ENCODE results near the gene NCAM2. TPM values are rescaled to one million over a fixed set of nuclear protein-coding genes. Genes with fewer than 3 reads are reported as not detected.

NCAM2 gene
- total RNA-seq, 2 experiments from 2014 or later: not detected

GRCh38 chr21:21000591-21001175, 2.5 kb downstream of the NCAM2 start:
- Mint-ChIP-seq H3K36me3 (ENCODE audit: low read depth) (no peaks in the 10 kb centered on the region), H3K9me3 (no peaks in the 10 kb centered on the region), H3K27ac (no peak overlapping the region), H3K27me3 (ENCODE audit: low read depth) (peaks cover 34% of the 10 kb centered on the region), H3K4me3 (no peak overlapping the region), H3K4me1 (ENCODE audit: low read depth) (peaks cover 12% of the 10 kb centered on the region)
- CTCF ChIA-PET: interaction anchor here (0.9 to 1.0 kb wide), 2 partner anchors 33 to 921 kb away, joined by 3 to 5 read pairs; no protein-coding TSS in a partner anchor
- DNase-seq: no peak
- intact Hi-C loops (cut with micrococcal nuclease): loop anchor here (10.0 kb wide), 1 partner anchor 374 kb away; no protein-coding TSS in a partner anchor

- intact Hi-C loops (cut with micrococcal nuclease): loop anchor here (10.0 kb wide), 1 partner anchor 373 kb away; no protein-coding TSS in a partner anchor
- CTCF ChIA-PET: no interaction called here
- peaks cover 12% of the 10 kb centered on the region for H3K4me1 Mint-ChIP-seq (ENCODE audit: low read depth)
Observed at GRCh38 chr21:21001591-21002100, 3.4 kb downstream of the NCAM2 start.

GRCh38 chr21:21002153-21002552, 3.9 kb downstream of the NCAM2 start:
- CTCF ChIA-PET: interaction anchor here (0.6 kb wide), 1 partner anchor 112 kb away, joined by 5 read pairs; no protein-coding TSS in a partner anchor
- no peak for DNase-seq
- H3K27me3 Mint-ChIP-seq (ENCODE audit: low read depth): peaks cover 32% of the 10 kb centered on the region
- intact Hi-C loops (cut with micrococcal nuclease): loop anchor here (10.0 kb wide), 1 partner anchor 373 kb away; no protein-coding TSS in a partner anchor
- no peak overlapping the region for H3K27ac Mint-ChIP-seq
- H3K4me1 Mint-ChIP-seq (ENCODE audit: low read depth): peaks cover 10% of the 10 kb centered on the region
- no peaks in the 10 kb centered on the region for H3K9me3 Mint-ChIP-seq
- no peak overlapping the region for H3K4me3 Mint-ChIP-seq
- H3K36me3 Mint-ChIP-seq (ENCODE audit: low read depth): no peaks in the 10 kb centered on the region

More at GRCh38 chr21:21001591-21002100, 3.4 kb downstream of the NCAM2 start:
- Mint-ChIP-seq H3K27me3 (ENCODE audit: low read depth) (peaks cover 36% of the 10 kb centered on the region), H3K4me3 (no peak overlapping the region), H3K36me3 (ENCODE audit: low read depth) (no peaks in the 10 kb centered on the region), H3K27ac (no peak overlapping the region), H3K9me3 (no peaks in the 10 kb centered on the region)
- DNase-seq: no peak

GRCh38 chr21:21003701-21004100, 5.5 kb downstream of the NCAM2 start:
- no peak for DNase-seq
- H3K9me3 Mint-ChIP-seq: no peaks in the 10 kb centered on the region
- CTCF ChIA-PET: interaction anchor here (0.6 to 1.6 kb wide), 3 partner anchors 11 to 1788 kb away, joined by 3 to 4 read pairs (median 3); no protein-coding TSS in a partner anchor
- intact Hi-C loops (cut with micrococcal nuclease): loop anchor here (1.0 to 10.0 kb wide), 3 partner anchors 98 to 1789 kb away; no protein-coding TSS in a partner anchor
- H3K27ac Mint-ChIP-seq: no peak overlapping the region
- H3K36me3 Mint-ChIP-seq (ENCODE audit: low read depth): no peaks in the 10 kb centered on the region
- no peak overlapping the region for H3K4me3 Mint-ChIP-seq
- peaks cover 3% of the 10 kb centered on the region for H3K4me1 Mint-ChIP-seq (ENCODE audit: low read depth)
- peaks cover 26% of the 10 kb centered on the region for H3K27me3 Mint-ChIP-seq (ENCODE audit: low read depth)

GRCh38 chr21:21007606-21008005, 9.4 kb downstream of the NCAM2 start:
- H3K9me3 Mint-ChIP-seq: no peaks in the 10 kb centered on the region
- H3K4me1 Mint-ChIP-seq (ENCODE audit: low read depth): no peaks in the 10 kb centered on the region
- DNase-seq: no peak
- H3K27ac Mint-ChIP-seq: no peak overlapping the region
- CTCF ChIA-PET: no interaction called here
- intact Hi-C loops (cut with micrococcal nuclease): loop anchor here (10.0 kb wide), 1 partner anchor 367 kb away; no protein-coding TSS in a partner anchor
- peaks cover 6% of the 10 kb centered on the region for H3K27me3 Mint-ChIP-seq (ENCODE audit: low read depth)
- H3K36me3 Mint-ChIP-seq (ENCODE audit: low read depth): no peaks in the 10 kb centered on the region
- no peak overlapping the region for H3K4me3 Mint-ChIP-seq

- H3K36me3 Mint-ChIP-seq (ENCODE audit: low read depth): no peaks in the 10 kb centered on the region
- H3K27me3 Mint-ChIP-seq (ENCODE audit: low read depth): peaks cover 2% of the 10 kb centered on the region
- CTCF ChIA-PET: interaction anchor here (0.7 kb wide), 1 partner anchor 11 kb away, joined by 4 read pairs; no protein-coding TSS in a partner anchor
- no peak overlapping the region for H3K4me3 Mint-ChIP-seq
- H3K27ac Mint-ChIP-seq: no peak overlapping the region
- no peaks in the 10 kb centered on the region for H3K4me1 Mint-ChIP-seq (ENCODE audit: low read depth)
- intact Hi-C loops (cut with micrococcal nuclease): no loop called here
- no peaks in the 10 kb centered on the region for H3K9me3 Mint-ChIP-seq
- DNase-seq: no peak
Observed at GRCh38 chr21:21010228-21010627, 12.0 kb downstream of the NCAM2 start.

- Mint-ChIP-seq H3K36me3 (ENCODE audit: low read depth) (no peaks in the 10 kb centered on the region), H3K4me1 (ENCODE audit: low read depth) (no peaks in the 10 kb centered on the region), H3K9me3 (no peaks in the 10 kb centered on the region), H3K27ac (no peak overlapping the region), H3K4me3 (no peak overlapping the region), H3K27me3 (ENCODE audit: low read depth) (peaks cover 2% of the 10 kb centered on the region)
- intact Hi-C loops (cut with micrococcal nuclease): no loop called here
- no peak for DNase-seq
- CTCF ChIA-PET: interaction anchor here (0.7 kb wide), 1 partner anchor 12 kb away, joined by 4 read pairs; no protein-coding TSS in a partner anchor
Observed at GRCh38 chr21:21010698-21011097, 12.5 kb downstream of the NCAM2 start.

GRCh38 chr21:21018821-21019220, 20.6 kb downstream of the NCAM2 start:
- no peaks in the 10 kb centered on the region for H3K27me3 Mint-ChIP-seq (ENCODE audit: low read depth)
- H3K9me3 Mint-ChIP-seq: no peaks in the 10 kb centered on the region
- CTCF ChIA-PET: no interaction called here
- no peak overlapping the region for H3K4me3 Mint-ChIP-seq
- no peaks in the 10 kb centered on the region for H3K36me3 Mint-ChIP-seq (ENCODE audit: low read depth)
- no peak for DNase-seq
- H3K4me1 Mint-ChIP-seq (ENCODE audit: low read depth): no peaks in the 10 kb centered on the region
- intact Hi-C loops (cut with micrococcal nuclease): no loop called here
- H3K27ac Mint-ChIP-seq: no peak overlapping the region

- DNase-seq: no peak
- CTCF ChIA-PET: no interaction called here
- Mint-ChIP-seq H3K27me3 (ENCODE audit: low read depth) (no peaks in the 10 kb centered on the region), H3K9me3 (no peaks in the 10 kb centered on the region), H3K36me3 (ENCODE audit: low read depth) (no peaks in the 10 kb centered on the region), H3K4me3 (no peak overlapping the region), H3K27ac (no peak overlapping the region), H3K4me1 (ENCODE audit: low read depth) (no peaks in the 10 kb centered on the region)
- intact Hi-C loops (cut with micrococcal nuclease): no loop called here
Observed at GRCh38 chr21:21019681-21020080, 21.5 kb downstream of the NCAM2 start.

- no peak for DNase-seq
- H3K36me3 Mint-ChIP-seq (ENCODE audit: low read depth): no peaks in the 10 kb centered on the region
- H3K4me3 Mint-ChIP-seq: no peak overlapping the region
- intact Hi-C loops (cut with micrococcal nuclease): no loop called here
- no peaks in the 10 kb centered on the region for H3K9me3 Mint-ChIP-seq
- H3K27me3 Mint-ChIP-seq (ENCODE audit: low read depth): no peaks in the 10 kb centered on the region
- CTCF ChIA-PET: no interaction called here
- H3K4me1 Mint-ChIP-seq (ENCODE audit: low read depth): no peaks in the 10 kb centered on the region
- H3K27ac Mint-ChIP-seq: no peak overlapping the region
Observed at GRCh38 chr21:21025742-21026141, 27.5 kb downstream of the NCAM2 start.

- no peak overlapping the region for H3K4me3 Mint-ChIP-seq
- intact Hi-C loops (cut with micrococcal nuclease): no loop called here
- H3K36me3 Mint-ChIP-seq (ENCODE audit: low read depth): no peaks in the 10 kb centered on the region
- no peak for DNase-seq
- H3K9me3 Mint-ChIP-seq: no peaks in the 10 kb centered on the region
- no peaks in the 10 kb centered on the region for H3K4me1 Mint-ChIP-seq (ENCODE audit: low read depth)
- no peaks in the 10 kb centered on the region for H3K27me3 Mint-ChIP-seq (ENCODE audit: low read depth)
- H3K27ac Mint-ChIP-seq: no peak overlapping the region
- CTCF ChIA-PET: no interaction called here
Observed at GRCh38 chr21:21028275-21028820, 30.1 kb downstream of the NCAM2 start.

GRCh38 chr21:21029164-21029563, 31.0 kb downstream of the NCAM2 start:
- H3K36me3 Mint-ChIP-seq (ENCODE audit: low read depth): no peaks in the 10 kb centered on the region
- H3K27ac Mint-ChIP-seq: no peak overlapping the region
- H3K27me3 Mint-ChIP-seq (ENCODE audit: low read depth): no peaks in the 10 kb centered on the region
- CTCF ChIA-PET: no interaction called here
- intact Hi-C loops (cut with micrococcal nuclease): no loop called here
- no peak overlapping the region for H3K4me3 Mint-ChIP-seq
- H3K4me1 Mint-ChIP-seq (ENCODE audit: low read depth): no peaks in the 10 kb centered on the region
- no peaks in the 10 kb centered on the region for H3K9me3 Mint-ChIP-seq
- no peak for DNase-seq

GRCh38 chr21:21030311-21030710, 32.1 kb downstream of the NCAM2 start:
- intact Hi-C loops (cut with micrococcal nuclease): no loop called here
- no peak for DNase-seq
- Mint-ChIP-seq H3K4me1 (ENCODE audit: low read depth) (no peaks in the 10 kb centered on the region), H3K4me3 (no peak overlapping the region), H3K9me3 (no peaks in the 10 kb centered on the region), H3K36me3 (ENCODE audit: low read depth) (no peaks in the 10 kb centered on the region), H3K27ac (no peak overlapping the region), H3K27me3 (ENCODE audit: low read depth) (no peaks in the 10 kb centered on the region)
- CTCF ChIA-PET: no interaction called here
